ENCODE results near the gene GPC5.

The GPC5 gene

GRCh38 chr13:91370501-91370900 lies 27.9 kb upstream of the GPC5 start:
- Histone ChIP-seq H3K27me3 (ENCODE audit: insufficient read depth, low read depth) (no peaks in the 10 kb centered on the region), H3K27ac (no peak overlapping the region), H2AFZ (ENCODE audit: low read depth) (no peak overlapping the region), H3K4me2 (no peak overlapping the region), H3K36me3 (ENCODE audit: insufficient read depth) (no peaks in the 10 kb centered on the region), H3K79me2 (ENCODE audit: insufficient read depth, low read depth) (no peaks in the 10 kb centered on the region), H3K4me1 (ENCODE audit: low read depth, poor library complexity, severe bottlenecking) (no peaks in the 10 kb centered on the region), H3K4me3 (IDR thresholded peaks at IDR 0.05; ENCODE audit: insufficient read depth, low read depth, low read length) (no peak overlapping the region), H4K20me1 (ENCODE audit: insufficient read depth) (no peaks in the 10 kb centered on the region), H3K9ac (no peak overlapping the region)
- no peak for TF ChIP-seq CTCF (conservative IDR thresholded peaks at IDR 0.05; ENCODE audit: low read depth, low read length)

- H3K79me2 ChIP-seq (ENCODE audit: insufficient read depth, low read depth): no peaks in the 10 kb centered on the region
- no peaks in the 10 kb centered on the region for H3K36me3 ChIP-seq (ENCODE audit: insufficient read depth)
- no peak for TF ChIP-seq CTCF (conservative IDR thresholded peaks at IDR 0.05; ENCODE audit: low read depth, low read length)
Observed at GRCh38 chr13:91372911-91373310, 25.5 kb upstream of the GPC5 start.

GRCh38 chr13:91375116-91375729 lies 23.2 kb upstream of the GPC5 start:
- TF ChIP-seq CTCF (conservative IDR thresholded peaks at IDR 0.05; ENCODE audit: low read depth, low read length): peak; percentile 57
- H3K4me2 ChIP-seq: no peak overlapping the region
- no peak overlapping the region for H3K4me3 ChIP-seq (IDR thresholded peaks at IDR 0.05; ENCODE audit: insufficient read depth, low read depth, low read length)

More at GRCh38 chr13:91372911-91373310, 25.5 kb upstream of the GPC5 start:
- no peak overlapping the region for H3K9ac ChIP-seq
- H3K4me3 ChIP-seq (IDR thresholded peaks at IDR 0.05; ENCODE audit: insufficient read depth, low read depth, low read length): no peak overlapping the region
- no peak overlapping the region for H2AFZ ChIP-seq (ENCODE audit: low read depth)
- H3K4me2 ChIP-seq: no peak overlapping the region
- no peak overlapping the region for H3K27ac ChIP-seq
- no peaks in the 10 kb centered on the region for H3K27me3 ChIP-seq (ENCODE audit: insufficient read depth, low read depth)
- no peaks in the 10 kb centered on the region for H3K4me1 ChIP-seq (ENCODE audit: low read depth, poor library complexity, severe bottlenecking)
- no peaks in the 10 kb centered on the region for H4K20me1 ChIP-seq (ENCODE audit: insufficient read depth)

GRCh38 chr13:91381371-91381770 lies 17.1 kb upstream of the GPC5 start:
- no peak overlapping the region for H3K4me3 ChIP-seq (IDR thresholded peaks at IDR 0.05; ENCODE audit: insufficient read depth, low read depth, low read length)
- TF ChIP-seq CTCF (conservative IDR thresholded peaks at IDR 0.05; ENCODE audit: low read depth, low read length): 0 out of 2 replicates have a peak, but pooled peaks have one; percentile 18
- no peaks in the 10 kb centered on the region for H3K36me3 ChIP-seq (ENCODE audit: insufficient read depth)
- no peak overlapping the region for H3K4me2 ChIP-seq
- no peaks in the 10 kb centered on the region for H3K79me2 ChIP-seq (ENCODE audit: insufficient read depth, low read depth)
- H2AFZ ChIP-seq (ENCODE audit: low read depth): no peak overlapping the region
- no peaks in the 10 kb centered on the region for H3K27me3 ChIP-seq (ENCODE audit: insufficient read depth, low read depth)
- H4K20me1 ChIP-seq (ENCODE audit: insufficient read depth): no peaks in the 10 kb centered on the region
- H3K9ac ChIP-seq: no peak overlapping the region
- H3K27ac ChIP-seq: no peak overlapping the region
- H3K4me1 ChIP-seq (ENCODE audit: low read depth, poor library complexity, severe bottlenecking): no peaks in the 10 kb centered on the region

More at GRCh38 chr13:91375116-91375729, 23.2 kb upstream of the GPC5 start:
- H3K9ac ChIP-seq: no peak overlapping the region
- H2AFZ ChIP-seq (ENCODE audit: low read depth): no peak overlapping the region
- H3K4me1 ChIP-seq (ENCODE audit: low read depth, poor library complexity, severe bottlenecking): no peaks in the 10 kb centered on the region
- H3K36me3 ChIP-seq (ENCODE audit: insufficient read depth): no peaks in the 10 kb centered on the region
- H3K27me3 ChIP-seq (ENCODE audit: insufficient read depth, low read depth): no peaks in the 10 kb centered on the region
- H3K79me2 ChIP-seq (ENCODE audit: insufficient read depth, low read depth): no peaks in the 10 kb centered on the region
- H4K20me1 ChIP-seq (ENCODE audit: insufficient read depth): no peaks in the 10 kb centered on the region
- H3K27ac ChIP-seq: no peak overlapping the region
